Type B pancreatic cell (in vitro differentiated cells): Measurements from ENCODE around the gene MTARC2. TPM values are rescaled to one million over a fixed set of nuclear protein-coding genes. Genes with fewer than 3 reads are reported as not detected.

Experiments used
- DNase-seq: peaks from one replicate; pipeline ENCODE4 v3.0.0; 2021; ENCODE audit warnings: mixed read lengths; ENCODE audit not compliant: unreplicated experiment; ENCODE audit errors: extremely low spot score
- H3K27ac Mint-ChIP-seq: 2 replicates; pipeline ENCODE4 v1.8.0; 2021; ENCODE audit warnings: mild to moderate bottlenecking, mixed read lengths
- H3K27me3 Mint-ChIP-seq: 2 replicates; pipeline ENCODE4 v1.8.0; 2021; ENCODE audit warnings: mixed read lengths
- H3K36me3 Mint-ChIP-seq: 2 replicates; pipeline ENCODE4 v1.8.0; 2021; ENCODE audit warnings: mixed read lengths
- H3K4me1 Mint-ChIP-seq: one replicate; pipeline ENCODE4 v1.8.0; 2021; ENCODE audit warnings: mixed read lengths; ENCODE audit not compliant: unreplicated experiment
- H3K4me3 Mint-ChIP-seq: 2 replicates; pipeline ENCODE4 v1.8.0; 2021; ENCODE audit warnings: mild to moderate bottlenecking, mixed read lengths
- H3K9me3 Mint-ChIP-seq: 2 replicates; pipeline ENCODE4 v1.8.0; 2021; ENCODE audit warnings: mixed read lengths
- total RNA-seq: library from RNA; stranded (reverse); gene quantifications from 2 replicates; pipeline ENCODE4 v1.2.1, GENCODE V29; 2021; ENCODE audit warnings: low replicate concordance
- TF ChIP-seq, protein P1 (sequence below): fragments of 200-600 bp; sonication (generic); conservative IDR thresholded peaks from 2 replicates; pipeline ENCODE4 v1.5.0; 2021; ENCODE audit warnings: antibody characterized with exemption, mild to moderate bottlenecking

MTARC2 gene
- total RNA-seq, 1 donor from 2014 or later: 14.4 TPM

DNA sequence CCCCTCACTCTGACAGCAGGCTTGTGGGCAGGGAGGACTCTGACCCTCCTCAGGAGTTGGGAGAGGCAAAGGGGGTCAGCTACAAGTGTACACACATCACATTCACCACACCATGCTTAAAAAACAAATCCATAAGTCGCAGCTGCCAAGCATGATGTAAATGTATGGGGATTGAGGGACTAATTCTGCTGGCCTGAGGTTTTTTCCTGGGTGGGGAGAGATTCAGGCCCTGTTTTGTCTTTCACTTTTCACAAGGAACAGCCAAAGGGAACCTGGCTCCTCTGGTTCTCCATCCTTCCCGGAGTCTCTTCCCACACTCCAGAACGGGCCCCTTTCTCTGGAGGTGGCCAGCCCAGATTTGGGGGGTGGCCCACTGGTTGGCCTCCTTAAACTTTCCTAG, 1.3 kb upstream of the MTARC2 start:
- no peak for DNase-seq
- no peak overlapping the region for H3K27ac Mint-ChIP-seq
- no peaks in the 10 kb centered on the region for H3K36me3 Mint-ChIP-seq
- H3K27me3 Mint-ChIP-seq: peaks cover 11% of the 10 kb centered on the region
- H3K4me3 Mint-ChIP-seq: peak overlapping the region; percentile 93
- TF ChIP-seq, protein P1, sequence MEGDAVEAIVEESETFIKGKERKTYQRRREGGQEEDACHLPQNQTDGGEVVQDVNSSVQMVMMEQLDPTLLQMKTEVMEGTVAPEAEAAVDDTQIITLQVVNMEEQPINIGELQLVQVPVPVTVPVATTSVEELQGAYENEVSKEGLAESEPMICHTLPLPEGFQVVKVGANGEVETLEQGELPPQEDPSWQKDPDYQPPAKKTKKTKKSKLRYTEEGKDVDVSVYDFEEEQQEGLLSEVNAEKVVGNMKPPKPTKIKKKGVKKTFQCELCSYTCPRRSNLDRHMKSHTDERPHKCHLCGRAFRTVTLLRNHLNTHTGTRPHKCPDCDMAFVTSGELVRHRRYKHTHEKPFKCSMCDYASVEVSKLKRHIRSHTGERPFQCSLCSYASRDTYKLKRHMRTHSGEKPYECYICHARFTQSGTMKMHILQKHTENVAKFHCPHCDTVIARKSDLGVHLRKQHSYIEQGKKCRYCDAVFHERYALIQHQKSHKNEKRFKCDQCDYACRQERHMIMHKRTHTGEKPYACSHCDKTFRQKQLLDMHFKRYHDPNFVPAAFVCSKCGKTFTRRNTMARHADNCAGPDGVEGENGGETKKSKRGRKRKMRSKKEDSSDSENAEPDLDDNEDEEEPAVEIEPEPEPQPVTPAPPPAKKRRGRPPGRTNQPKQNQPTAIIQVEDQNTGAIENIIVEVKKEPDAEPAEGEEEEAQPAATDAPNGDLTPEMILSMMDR: no peak
- peaks cover 39% of the 10 kb centered on the region for H3K4me1 Mint-ChIP-seq
- no peaks in the 10 kb centered on the region for H3K9me3 Mint-ChIP-seq

DNA sequence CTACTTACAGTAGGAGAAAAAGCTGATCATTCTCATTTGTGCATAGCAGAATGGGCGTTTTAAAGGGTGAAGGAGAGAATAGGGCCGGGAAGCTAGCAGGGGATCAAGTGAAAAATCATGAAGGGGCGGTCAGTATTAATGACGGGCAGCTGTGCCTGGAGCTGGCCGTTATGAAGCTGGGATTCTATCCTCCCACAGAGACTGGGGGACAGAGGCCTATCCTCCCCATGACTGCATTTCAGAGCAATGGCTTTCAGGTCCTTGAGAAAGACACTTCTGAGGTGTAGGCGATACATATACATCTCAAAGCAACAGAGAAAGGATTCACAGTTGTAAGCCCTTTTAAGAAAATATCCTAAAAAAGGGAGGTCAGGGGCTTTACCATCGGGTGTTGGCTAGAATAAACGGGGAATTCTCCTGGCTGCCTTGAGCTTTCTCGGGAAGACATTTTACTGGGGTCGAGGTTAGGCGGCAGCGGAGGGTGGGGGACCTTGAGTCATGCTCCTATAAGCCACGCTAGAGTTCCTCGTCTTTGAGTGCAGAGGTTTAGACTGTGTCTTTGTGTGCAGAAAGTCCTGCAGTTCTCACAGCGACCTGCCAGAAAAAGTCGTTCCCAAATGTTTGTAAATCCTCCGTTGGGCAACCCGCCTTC, 559 bp upstream of the MTARC2 start:
- Mint-ChIP-seq H3K4me1 (peaks cover 42% of the 10 kb centered on the region), H3K9me3 (no peaks in the 10 kb centered on the region), H3K27me3 (peaks cover 11% of the 10 kb centered on the region), H3K36me3 (no peaks in the 10 kb centered on the region), H3K4me3 (peak overlapping the region; percentile 93), H3K27ac (peak overlapping the region; percentile 67)
- DNase-seq: no peak
- TF ChIP-seq, protein P1: peak; percentile 44

DNA sequence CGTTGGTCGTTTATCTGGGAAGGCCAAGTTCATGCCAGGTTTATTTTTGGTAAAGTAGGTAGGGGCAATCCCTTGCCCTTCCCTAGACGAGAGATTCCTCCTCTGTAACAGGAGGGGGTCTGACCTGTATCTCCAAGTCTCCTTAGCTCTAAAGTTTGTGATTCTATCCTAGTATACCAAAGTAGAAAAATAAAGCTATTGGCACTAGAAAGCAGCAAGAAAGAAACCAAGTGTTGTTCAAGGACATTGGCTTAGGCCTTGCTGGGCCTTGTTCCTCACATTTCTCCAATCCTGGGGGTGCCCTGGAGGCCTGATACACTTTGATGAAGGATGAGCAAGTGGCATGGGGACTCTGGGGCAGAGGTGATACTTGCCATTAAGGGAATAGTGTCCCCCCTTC, 814 bp downstream of the MTARC2 start:
- H3K27me3 Mint-ChIP-seq: peaks cover 11% of the 10 kb centered on the region

DNA sequence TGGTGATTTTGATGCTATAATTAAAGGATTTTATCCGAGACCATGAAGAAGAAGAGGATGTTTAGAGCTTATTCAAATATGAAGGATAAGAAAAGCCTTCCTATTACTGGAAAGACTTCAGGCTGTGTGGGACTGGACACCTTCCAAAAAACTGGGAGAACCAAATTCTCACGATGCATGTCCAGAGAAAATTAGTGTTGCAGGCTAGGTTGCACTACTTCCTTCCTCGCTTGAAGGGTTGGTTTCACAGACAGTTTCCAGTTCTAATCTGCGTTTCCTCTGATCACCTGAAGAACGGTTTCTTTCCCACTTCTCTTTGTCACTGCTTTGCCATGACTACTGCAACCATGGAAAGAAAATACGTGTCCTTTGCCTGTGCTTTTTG, 2.0 kb downstream of the MTARC2 start:
- no peak for DNase-seq
- TF ChIP-seq, protein P1: no peak
- Mint-ChIP-seq H3K27me3 (peaks cover 9% of the 10 kb centered on the region), H3K36me3 (peaks cover 1% of the 10 kb centered on the region), H3K9me3 (no peaks in the 10 kb centered on the region), H3K4me1 (peaks cover 50% of the 10 kb centered on the region), H3K4me3 (peak overlapping the region; percentile 72), H3K27ac (no peak overlapping the region)

More for the DNA sequence above, 814 bp downstream of the MTARC2 start:
- no peak for DNase-seq
- Mint-ChIP-seq H3K4me1 (peaks cover 43% of the 10 kb centered on the region), H3K36me3 (no peaks in the 10 kb centered on the region), H3K4me3 (peak overlapping the region; percentile 90), H3K27ac (peak overlapping the region; percentile 45), H3K9me3 (no peaks in the 10 kb centered on the region)
- TF ChIP-seq, protein P1: no peak

DNA sequence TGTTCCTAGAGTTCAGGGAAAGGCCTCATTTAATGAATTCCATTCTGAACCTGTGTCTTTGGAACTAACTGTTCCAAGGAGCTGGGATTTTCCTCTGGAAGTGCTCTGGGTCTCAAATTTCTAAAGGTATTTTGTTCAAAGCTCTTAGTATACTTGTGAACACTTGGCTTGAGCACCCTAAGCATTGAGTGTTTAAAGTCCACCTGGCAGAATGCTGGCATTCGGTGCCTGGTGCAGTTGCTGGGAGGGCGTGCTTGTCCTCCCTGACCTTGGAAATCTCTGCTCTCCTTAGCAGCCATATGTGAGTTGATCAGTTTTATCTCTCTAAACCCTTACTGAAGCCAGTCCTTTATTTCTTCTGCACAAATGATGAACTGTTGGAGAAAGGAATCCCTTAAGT, 3.0 kb downstream of the MTARC2 start:
- Mint-ChIP-seq H3K36me3 (peaks cover 7% of the 10 kb centered on the region), H3K27me3 (peaks cover 5% of the 10 kb centered on the region), H3K27ac (no peak overlapping the region), H3K4me1 (peaks cover 50% of the 10 kb centered on the region), H3K4me3 (peak overlapping the region; percentile 6), H3K9me3 (no peaks in the 10 kb centered on the region)
- DNase-seq: no peak
- TF ChIP-seq, protein P1: no peak
